SU-DHL-6 (cell line): ENCODE measurements around the gene TGM2.

Experiments used
- H2AFZ ChIP-seq: fragments of 200-600 bp; sonication (generic); 2 replicates; pipeline ENCODE4 v1.6.1; 2014; ENCODE audit warnings: low read depth, mild to moderate bottlenecking, moderate library complexity, mixed read lengths, antibody characterized with exemption, low read length; ENCODE audit not compliant: severe bottlenecking
- H3F3A ChIP-seq: fragments of 200-600 bp; shearing (Covaris generic); 2 replicates; pipeline ENCODE4 v1.6.0; 2016; ENCODE audit warnings: antibody characterized with exemption, mild to moderate bottlenecking; ENCODE audit not compliant: insufficient read depth
- H3K27ac ChIP-seq: fragments of 200-600 bp; sonication (generic); 2 replicates; pipeline ENCODE4 v1.5.1; 2016; ENCODE audit warnings: low read depth, mild to moderate bottlenecking, low read length, moderate library complexity, mixed read lengths
- H3K27me3 ChIP-seq: fragments of 200-600 bp; sonication (generic), shearing (Covaris generic); 2 replicates; pipeline ENCODE4 v1.6.0; 2014; ENCODE audit warnings: mild to moderate bottlenecking, low read length
- H3K36me3 ChIP-seq: fragments of 200-600 bp; sonication (generic); 2 replicates; pipeline ENCODE4 v1.6.1; 2014; ENCODE audit warnings: mild to moderate bottlenecking, low read length, mixed read lengths
- H3K4me2 ChIP-seq: fragments of 300-600, 200-600 bp; shearing (Covaris generic), sonication (generic); 2 replicates; pipeline ENCODE4 v1.6.0; 2014; ENCODE audit warnings: low read length, low read depth, mild to moderate bottlenecking; ENCODE audit not compliant: poor library complexity, severe bottlenecking
- H3K4me3 ChIP-seq: fragments of 200-600 bp; sonication (generic); 2 replicates; pipeline ENCODE4 v1.5.1; 2014; ENCODE audit warnings: antibody characterized with exemption, low read length, mild to moderate bottlenecking, mixed read lengths; ENCODE audit not compliant: insufficient read depth, poor library complexity, severe bottlenecking
- H3K79me2 ChIP-seq: fragments of 200-600 bp; sonication (generic); 2 replicates; pipeline ENCODE4 v1.6.1; 2014; ENCODE audit warnings: mild to moderate bottlenecking, low read length, moderate library complexity; ENCODE audit not compliant: insufficient read depth
- H3K9ac ChIP-seq: fragments of 200-600 bp; sonication (generic); 2 replicates; pipeline ENCODE4 v1.7.0; 2014; ENCODE audit warnings: mild to moderate bottlenecking, low read length
- H3K9me2 ChIP-seq: fragments of 200-600 bp; sonication (generic); replicated peaks from 2 replicates; pipeline ENCODE4 v1.6.1; 2014; ENCODE audit warnings: low read length; ENCODE audit not compliant: insufficient read depth
- H3K9me3 ChIP-seq: fragments of 200-600 bp; sonication (generic); 2 replicates; pipeline ENCODE4 v1.6.1; 2014; ENCODE audit warnings: low read length, mixed read lengths; ENCODE audit not compliant: insufficient read depth
- H4K20me1 ChIP-seq: fragments of 200-600 bp; sonication (generic); 2 replicates; pipeline ENCODE4 v1.6.1; 2014; ENCODE audit warnings: low read depth, mild to moderate bottlenecking, antibody characterized with exemption, low read length, moderate library complexity, mixed read lengths
- EZH2phosphoT487 ChIP-seq: fragments of 200-600 bp; sonication (generic), shearing (Covaris generic); conservative IDR thresholded peaks from 2 replicates; pipeline ENCODE4 v1.6.1; 2018; ENCODE audit warnings: mild to moderate bottlenecking, antibody characterized with exemption, low read length, moderate library complexity, mixed read lengths
- TF ChIP-seq, protein P1 (sequence below): fragments of 200-600 bp; sonication (generic); IDR thresholded peaks from one replicate; pipeline ENCODE4 v1.5.1; 2017; ENCODE audit warnings: antibody characterized with exemption, mild to moderate bottlenecking, low read length, moderate library complexity; ENCODE audit not compliant: insufficient read depth, poor library complexity, severe bottlenecking

TGM2 gene

DNA sequence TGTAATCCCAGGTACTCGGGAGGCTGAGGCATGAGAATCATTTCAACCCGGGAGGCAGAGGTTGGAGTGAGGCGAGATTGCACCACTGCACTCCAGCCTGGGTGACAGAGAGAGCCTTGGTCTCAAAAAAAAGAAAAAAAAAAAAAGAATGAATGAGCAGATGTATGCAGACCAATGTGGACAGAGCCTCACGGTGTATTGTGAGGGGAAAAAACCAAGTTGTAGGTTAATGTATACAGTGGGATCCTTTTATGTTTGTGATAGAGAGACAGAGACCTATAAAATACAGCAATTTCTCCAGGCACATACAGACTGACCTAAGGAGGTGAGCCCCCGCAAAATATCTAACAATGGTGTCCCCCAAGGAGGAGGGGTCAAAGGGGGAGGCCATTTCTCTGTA, 11.7 kb downstream of the TGM2 start:
- H3K9me3 ChIP-seq: no peaks in the 10 kb centered on the region
- H3K9ac ChIP-seq: no peak overlapping the region
- no peaks in the 10 kb centered on the region for H3K27me3 ChIP-seq
- H2AFZ ChIP-seq: no peak overlapping the region
- H4K20me1 ChIP-seq: no peaks in the 10 kb centered on the region
- no peaks in the 10 kb centered on the region for H3K36me3 ChIP-seq
- TF ChIP-seq, protein P1, sequence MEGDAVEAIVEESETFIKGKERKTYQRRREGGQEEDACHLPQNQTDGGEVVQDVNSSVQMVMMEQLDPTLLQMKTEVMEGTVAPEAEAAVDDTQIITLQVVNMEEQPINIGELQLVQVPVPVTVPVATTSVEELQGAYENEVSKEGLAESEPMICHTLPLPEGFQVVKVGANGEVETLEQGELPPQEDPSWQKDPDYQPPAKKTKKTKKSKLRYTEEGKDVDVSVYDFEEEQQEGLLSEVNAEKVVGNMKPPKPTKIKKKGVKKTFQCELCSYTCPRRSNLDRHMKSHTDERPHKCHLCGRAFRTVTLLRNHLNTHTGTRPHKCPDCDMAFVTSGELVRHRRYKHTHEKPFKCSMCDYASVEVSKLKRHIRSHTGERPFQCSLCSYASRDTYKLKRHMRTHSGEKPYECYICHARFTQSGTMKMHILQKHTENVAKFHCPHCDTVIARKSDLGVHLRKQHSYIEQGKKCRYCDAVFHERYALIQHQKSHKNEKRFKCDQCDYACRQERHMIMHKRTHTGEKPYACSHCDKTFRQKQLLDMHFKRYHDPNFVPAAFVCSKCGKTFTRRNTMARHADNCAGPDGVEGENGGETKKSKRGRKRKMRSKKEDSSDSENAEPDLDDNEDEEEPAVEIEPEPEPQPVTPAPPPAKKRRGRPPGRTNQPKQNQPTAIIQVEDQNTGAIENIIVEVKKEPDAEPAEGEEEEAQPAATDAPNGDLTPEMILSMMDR: no peak
- H3K79me2 ChIP-seq: no peaks in the 10 kb centered on the region
- no peak overlapping the region for H3K27ac ChIP-seq
- H3K4me2 ChIP-seq: no peak overlapping the region
- H3K4me3 ChIP-seq: no peak overlapping the region
- no peaks in the 10 kb centered on the region for H3K9me2 ChIP-seq
- H3F3A ChIP-seq: no peaks in the 10 kb centered on the region

DNA sequence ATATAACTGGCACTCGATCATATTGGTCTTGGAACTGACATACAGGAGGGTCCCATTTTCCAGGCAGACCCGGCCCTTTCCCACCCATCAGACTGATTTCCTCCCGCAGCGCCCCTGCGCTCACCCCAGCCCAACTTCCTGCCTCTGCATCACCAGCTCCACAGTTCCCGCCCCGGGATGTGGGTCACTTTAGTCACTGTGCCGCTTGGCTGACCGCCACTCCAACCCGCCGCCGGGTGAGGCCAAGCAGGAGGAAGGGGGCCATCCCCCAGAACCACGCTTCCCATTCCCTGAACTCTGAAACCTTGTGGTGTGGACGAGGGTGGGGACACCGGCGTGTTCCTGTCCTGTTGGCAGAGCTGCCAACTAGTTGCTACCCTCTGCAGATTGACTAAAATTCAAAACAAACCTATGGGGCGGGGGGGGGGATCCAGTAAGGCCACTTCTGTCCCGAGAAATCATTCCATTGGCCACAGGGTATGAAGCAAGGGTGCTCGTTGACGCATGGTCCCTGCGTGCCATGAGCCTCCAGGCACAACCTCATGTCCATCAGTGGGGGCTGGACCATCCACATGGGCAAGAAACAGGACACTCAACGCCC, 12.3 kb downstream of the TGM2 start:
- no peaks in the 10 kb centered on the region for H3K36me3 ChIP-seq
- H3K79me2 ChIP-seq: no peaks in the 10 kb centered on the region
- H3K9ac ChIP-seq: no peak overlapping the region
- no peak for TF ChIP-seq EZH2phosphoT487
- TF ChIP-seq, protein P1: no peak
- no peaks in the 10 kb centered on the region for H4K20me1 ChIP-seq
- no peaks in the 10 kb centered on the region for H3F3A ChIP-seq
- H3K27me3 ChIP-seq: no peaks in the 10 kb centered on the region
- no peak overlapping the region for H3K4me2 ChIP-seq
- no peaks in the 10 kb centered on the region for H3K9me2 ChIP-seq
- no peaks in the 10 kb centered on the region for H3K9me3 ChIP-seq
- H2AFZ ChIP-seq: no peak overlapping the region
- no peak overlapping the region for H3K27ac ChIP-seq
- H3K4me3 ChIP-seq: no peak overlapping the region

DNA sequence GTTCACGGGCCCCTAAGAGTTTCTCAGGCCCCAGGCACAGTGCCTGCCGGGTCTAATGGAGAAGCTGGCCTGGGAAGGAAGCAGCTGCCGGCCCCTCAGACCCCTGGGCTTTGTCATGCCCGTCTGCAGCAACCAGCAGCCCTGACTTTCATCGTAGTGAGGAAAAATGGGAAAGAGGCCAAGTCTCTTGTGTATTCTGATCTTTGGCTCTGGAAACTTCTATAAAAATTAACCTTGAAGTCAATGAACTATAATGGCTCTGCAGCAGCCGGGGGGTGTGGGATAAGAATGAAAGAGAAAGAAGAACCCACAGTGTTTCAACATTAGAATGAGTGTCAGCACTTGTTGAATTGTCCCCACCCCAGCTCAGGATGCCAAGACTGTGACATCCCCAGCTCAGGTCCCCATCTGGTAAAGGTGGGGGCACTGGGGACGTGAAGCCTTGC, 12.9 kb downstream of the TGM2 start:
- H3K36me3 ChIP-seq: no peaks in the 10 kb centered on the region
- H3K4me2 ChIP-seq: no peak overlapping the region
- H3K4me3 ChIP-seq: no peak overlapping the region
- H3F3A ChIP-seq: no peaks in the 10 kb centered on the region
- TF ChIP-seq, protein P1: no peak
- TF ChIP-seq EZH2phosphoT487: no peak
- H3K27ac ChIP-seq: no peak overlapping the region
- H4K20me1 ChIP-seq: no peaks in the 10 kb centered on the region
- H2AFZ ChIP-seq: no peak overlapping the region
- H3K9me3 ChIP-seq: no peaks in the 10 kb centered on the region
- no peaks in the 10 kb centered on the region for H3K27me3 ChIP-seq
- no peak overlapping the region for H3K9ac ChIP-seq
- H3K79me2 ChIP-seq: no peaks in the 10 kb centered on the region
- H3K9me2 ChIP-seq: no peaks in the 10 kb centered on the region

DNA sequence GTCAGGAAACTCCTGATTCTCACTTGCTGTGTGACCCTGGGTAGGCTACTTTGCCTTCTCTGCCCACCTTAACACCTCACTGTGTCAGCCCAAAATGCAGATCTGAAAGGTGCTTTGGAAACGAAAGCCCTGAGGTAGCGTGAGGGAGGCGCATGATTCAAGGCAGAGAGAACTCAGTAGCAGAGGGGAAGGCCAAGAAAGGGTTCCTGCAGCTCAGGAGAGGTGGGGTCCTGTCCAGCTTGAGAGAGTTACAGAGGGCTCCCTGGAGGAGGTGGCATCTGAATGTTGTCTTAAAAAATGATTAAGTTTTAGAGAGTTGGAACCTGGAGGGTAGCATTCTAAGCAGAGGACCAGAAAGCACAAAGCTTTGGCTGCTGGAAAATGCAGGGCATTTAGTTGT, 13.6 kb downstream of the TGM2 start:
- Histone ChIP-seq H2AFZ (no peak overlapping the region), H3K36me3 (no peaks in the 10 kb centered on the region), H3F3A (no peaks in the 10 kb centered on the region), H3K9me2 (no peaks in the 10 kb centered on the region), H3K9me3 (no peaks in the 10 kb centered on the region), H4K20me1 (no peaks in the 10 kb centered on the region), H3K4me3 (no peak overlapping the region), H3K9ac (no peak overlapping the region), H3K27me3 (no peaks in the 10 kb centered on the region), H3K27ac (no peak overlapping the region), H3K4me2 (no peak overlapping the region), H3K79me2 (no peaks in the 10 kb centered on the region)
- TF ChIP-seq, protein P1: no peak
- no peak for TF ChIP-seq EZH2phosphoT487
